Kidney epithelial cell (primary cell): ENCODE data around the gene PNMT. TPM values are rescaled to one million over a fixed set of nuclear protein-coding genes. Genes with fewer than 3 reads are reported as not detected.
A peak's percentile ranks its signal among the peaks of the same experiment; 100 is the strongest.

Experiments
- DNase-seq: peaks from one replicate; pipeline ENCODE4 v3.0.0-alpha.2; 2010; ENCODE audit warnings: low read depth
- H3K27me3 ChIP-seq: 2 replicates; pipeline ENCODE4 v1.6.0; 2011; ENCODE audit warnings: low read length; ENCODE audit not compliant: control insufficient read depth, insufficient read depth
- H3K36me3 ChIP-seq: 2 replicates; pipeline ENCODE4 v1.5.1; 2011; ENCODE audit warnings: low read length; ENCODE audit not compliant: control insufficient read depth, insufficient read depth
- H3K4me3 ChIP-seq: 2 replicates; pipeline ENCODE4 v1.5.1; 2011; ENCODE audit warnings: low read depth, mild to moderate bottlenecking, control low read depth, low read length
- CTCF ChIP-seq: IDR thresholded peaks from 2 replicates; pipeline ENCODE4 v1.5.1; 2011; ENCODE audit warnings: mild to moderate bottlenecking, moderate library complexity, low read length, control low read depth, inconsistent platforms; ENCODE audit not compliant: insufficient read depth, poor library complexity, severe bottlenecking
- total RNA-seq: library from RNA; depleted of rRNA; stranded (reverse); fragments of >200 nt; gene quantifications from 2 replicates; pipeline ENCODE4 v1.2.3, GENCODE V29; 2015

The PNMT gene
- total RNA-seq, 1 donor from 2014 or later = not detected

DNA sequence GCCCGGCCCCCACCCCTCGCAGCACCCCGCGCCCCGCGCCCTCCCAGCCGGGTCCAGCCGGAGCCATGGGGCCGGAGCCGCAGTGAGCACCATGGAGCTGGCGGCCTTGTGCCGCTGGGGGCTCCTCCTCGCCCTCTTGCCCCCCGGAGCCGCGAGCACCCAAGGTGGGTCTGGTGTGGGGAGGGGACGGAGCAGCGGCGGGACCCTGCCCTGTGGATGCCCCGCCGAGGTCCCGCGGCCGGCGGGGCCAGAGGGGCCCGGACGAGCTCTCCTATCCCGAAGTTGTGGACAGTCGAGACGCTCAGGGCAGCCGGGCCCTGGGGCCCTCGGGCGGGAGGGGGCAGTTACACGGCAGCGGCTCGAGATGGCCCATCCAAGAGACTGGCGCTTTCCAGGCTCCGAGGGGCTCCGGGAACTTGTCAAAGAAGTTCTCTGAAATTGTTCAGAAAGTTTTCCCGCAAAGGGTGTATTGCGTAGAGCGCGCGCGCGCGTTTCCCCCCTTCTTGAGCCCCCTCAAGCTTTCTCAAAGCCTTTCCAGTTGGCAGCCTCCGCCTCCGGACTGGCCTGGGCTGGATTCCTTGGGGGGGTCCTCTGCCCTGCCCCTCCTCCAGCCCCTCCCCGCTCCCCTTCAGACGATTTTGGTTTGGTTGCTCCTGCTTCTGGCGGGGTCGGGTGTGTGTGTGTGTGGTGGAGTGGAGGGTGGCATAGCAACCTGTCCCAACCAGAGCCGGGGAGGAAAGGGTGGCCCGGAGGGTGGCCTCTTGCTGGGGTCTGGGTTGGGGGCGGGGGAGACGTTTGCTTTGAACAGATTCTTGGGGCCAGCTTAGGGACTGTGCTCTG lies 32.1 kb downstream of the PNMT start:
- Histone ChIP-seq H3K27me3 (no peaks in the 10 kb centered on the region), H3K4me3 (peak overlapping the region; percentile 73), H3K36me3 (no peaks in the 10 kb centered on the region)
- no peak for DNase-seq
- no peak for TF ChIP-seq CTCF

- no peaks in the 10 kb centered on the region for H3K27me3 ChIP-seq
- TF ChIP-seq CTCF = no peak
- H3K36me3 ChIP-seq = no peaks in the 10 kb centered on the region
- no peak for DNase-seq
- H3K4me3 ChIP-seq = peak overlapping the region; percentile 73
These were observed 32.9 kb downstream of the PNMT start for GRCh38 chr17:39701012-39701783.

- Histone ChIP-seq H3K36me3 (no peaks in the 10 kb centered on the region), H3K27me3 (no peaks in the 10 kb centered on the region), H3K4me3 (peak overlapping the region; percentile 73)
- TF ChIP-seq CTCF = no peak
- DNase-seq = no peak
These were observed 33.6 kb downstream of the PNMT start for GRCh38 chr17:39701784-39702422.

DNA sequence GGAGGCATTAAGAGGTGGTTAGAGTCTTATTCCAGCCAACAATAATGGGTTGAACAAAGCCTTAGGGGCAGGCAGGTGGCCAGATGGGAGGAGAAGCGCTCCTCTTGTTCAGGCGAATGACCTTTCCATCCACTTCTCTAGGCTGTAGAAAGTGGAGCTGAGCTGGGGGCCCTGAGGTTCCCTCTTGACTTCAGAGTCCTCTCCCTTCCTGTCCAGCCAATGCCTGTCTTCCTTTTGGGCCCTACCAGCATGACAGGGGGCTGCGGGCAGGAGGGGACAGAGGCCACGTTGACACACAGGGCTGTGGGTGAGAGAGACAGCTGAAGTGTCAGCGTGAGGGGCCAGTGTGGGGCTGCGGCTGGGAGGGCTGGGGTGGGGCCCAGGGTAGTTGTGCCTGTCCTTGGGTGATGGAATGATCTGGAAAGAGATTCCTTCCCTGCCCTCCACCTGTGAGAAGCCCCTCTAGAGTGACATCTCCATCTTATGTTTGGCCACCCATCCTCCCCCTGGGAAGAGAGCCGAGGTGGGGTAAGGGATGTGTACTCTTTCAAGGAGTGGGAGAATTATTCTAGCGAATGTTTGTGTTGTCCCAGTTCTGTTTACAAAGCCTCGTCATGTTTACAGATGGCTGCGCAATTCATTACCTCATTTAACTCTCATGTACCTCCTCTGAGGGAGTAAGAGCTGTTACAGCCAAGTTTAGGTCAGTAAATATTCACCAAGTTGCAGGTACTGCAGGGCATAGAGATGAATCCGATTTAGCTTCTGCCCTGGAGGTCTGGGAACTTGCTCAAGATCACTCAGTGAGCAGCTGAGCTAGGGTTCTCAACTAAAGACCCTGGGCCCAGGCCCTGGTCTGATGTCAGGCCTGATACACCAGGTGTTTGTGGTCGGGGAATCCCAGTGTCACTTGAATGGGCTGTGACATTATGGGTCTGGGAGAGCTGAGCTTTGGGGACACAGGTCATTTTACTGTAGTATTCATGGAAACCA lies 34.9 kb downstream of the PNMT start:
- DNase-seq = no peak
- no peak for TF ChIP-seq CTCF
- Histone ChIP-seq H3K27me3 (no peaks in the 10 kb centered on the region), H3K4me3 (no peak overlapping the region), H3K36me3 (no peaks in the 10 kb centered on the region)

DNA sequence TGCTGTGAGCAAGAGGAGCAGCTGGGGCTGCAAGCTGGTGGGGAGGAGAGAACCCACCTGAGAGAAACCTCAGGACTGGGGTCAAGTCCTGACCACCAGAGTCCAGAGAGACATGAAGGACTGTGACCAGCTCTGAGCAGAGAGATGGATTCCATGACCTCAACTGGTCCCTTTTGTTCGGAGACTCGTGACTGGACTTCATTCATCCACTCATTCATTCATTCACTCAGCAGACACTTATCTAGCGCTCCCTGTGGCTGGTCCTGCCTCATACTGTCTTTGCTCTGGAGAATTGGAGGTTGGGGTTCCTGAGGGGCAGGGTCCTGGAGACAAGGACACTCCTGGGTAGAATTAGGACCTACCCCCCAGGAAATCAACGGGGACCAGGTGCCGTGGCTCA lies 35.7 kb downstream of the PNMT start:
- DNase-seq = no peak
- Histone ChIP-seq H3K27me3 (no peaks in the 10 kb centered on the region), H3K36me3 (peaks cover 2% of the 10 kb centered on the region), H3K4me3 (no peak overlapping the region)
- no peak for TF ChIP-seq CTCF
